K562 (cell line): ENCODE data around the gene PLPP7. TPM values are rescaled to one million over a fixed set of nuclear protein-coding genes. Genes with fewer than 3 reads are reported as not detected.
"Not testable (repeated sequence)": the region's sequence is repeated elsewhere in the genome, so short reads cannot be mapped to it uniquely, and the experiment has no call there.

Experiments used
- ATAC-seq: fragments of 200-7000 bp; cut with Tn5 transposase; 3 replicates; pipeline ENCODE4 v1.9.1; 2020; ENCODE audit warnings: moderate library complexity
- BruUV-seq: library from RNA; stranded (reverse); fragments of 400-500 nt; replicated peaks from 2 replicates; lab custom pipeline; 2021; lab: Mats Ljungman, UMichigan
- CTCF ChIA-PET: fragments of 300-600 bp; formaldehyde crosslinking; extraction: SDS; loops from one replicate; lab custom pipeline; 2021; ENCODE audit warnings: low intra/inter-chr PET ratio; lab: Yijun Ruan, JAX
- POLR2A ChIA-PET: fragments of 300-600, 350-650 bp; sonication (Branson Sonifier 250); formaldehyde crosslinking; extraction: SDS; loops from one replicate; lab custom pipeline; 2021; ENCODE audit warnings: antibody characterized with exemption, inconsistent platforms; lab: Yijun Ruan, JAX
- DNase-seq, 4 experiments: peaks; one replicate each; pipeline versions ENCODE4 v3.0.0 to v3.0.0-alpha.2; 2011 to 2018; ENCODE audit warnings: low spot score in 3 of 4, mixed read lengths in 3 of 4; ENCODE audit errors: extremely low read depth in 1 of 4
- FAIRE-seq: peaks from 2 replicates; lab custom pipeline; 2011; peaks lifted over from hg19 to GRCh38; lab: Jason Lieb, UNC
- H2AFZ ChIP-seq: 2 replicates; pipeline ENCODE4 v1.6.0; 2011; ENCODE audit warnings: low read depth, low read length, control low read depth, inconsistent platforms
- H3K27ac ChIP-seq: fragments of 200-600 bp; 3 replicates; pipeline ENCODE4 v1.8.0; 2011; ENCODE audit warnings: low read depth, mild to moderate bottlenecking, control low read depth, inconsistent platforms, low read length, moderate library complexity, mixed read lengths; ENCODE audit errors: extremely low read depth
- H3K27me3 ChIP-seq, 2 experiments: fragments of 300-600 bp in 1 of 2; 2 replicates in 1 of 2; 3 replicates in 1 of 2; pipeline versions ENCODE4 v1.6.0 to v1.8.0; 2011; ENCODE audit warnings: inconsistent platforms in 2 of 2, low read length in 2 of 2, mild to moderate bottlenecking in 1 of 2, mixed read lengths in 1 of 2, moderate library complexity in 1 of 2; ENCODE audit not compliant: control insufficient read depth in 2 of 2, insufficient read depth in 2 of 2
- H3K36me3 ChIP-seq: fragments of 300-600 bp; 3 replicates; pipeline ENCODE4 v1.8.0; 2011; ENCODE audit warnings: mild to moderate bottlenecking, low read length, inconsistent platforms; ENCODE audit not compliant: control insufficient read depth, insufficient read depth
- H3K4me1 ChIP-seq, 2 experiments: fragments of 200-600 bp in 1 of 2; replicated peaks in 1 of 2; 2 replicates in 1 of 2; 3 replicates in 1 of 2; pipeline versions ENCODE4 v1.5.1 to v1.8.0; 2011; ENCODE audit warnings: inconsistent platforms in 2 of 2, low read length in 2 of 2, mild to moderate bottlenecking in 1 of 2, mixed read lengths in 1 of 2, moderate library complexity in 1 of 2; ENCODE audit not compliant: control insufficient read depth in 2 of 2, insufficient read depth in 2 of 2
- H3K4me2 ChIP-seq: 2 replicates; pipeline ENCODE4 v1.6.1; 2011; ENCODE audit warnings: low read length, control low read depth, inconsistent platforms, mixed read lengths; ENCODE audit not compliant: insufficient read depth
- H3K4me3 ChIP-seq: fragments of 200-600 bp; sonication (generic), shearing (Covaris generic); 2 replicates; pipeline ENCODE4 v1.5.1; 2016; ENCODE audit warnings: control low read depth, inconsistent platforms
- H3K79me2 ChIP-seq: fragments of 200-600 bp; 3 replicates; pipeline ENCODE4 v1.8.0; 2011; ENCODE audit warnings: low read length, inconsistent platforms; ENCODE audit not compliant: control insufficient read depth, insufficient read depth
- H3K9ac ChIP-seq, 2 experiments: 2 replicates each; pipeline versions ENCODE4 v1.6.0 to v1.6.1; 2011; ENCODE audit warnings: low read depth in 2 of 2, low read length in 2 of 2, control low read depth in 1 of 2, inconsistent platforms in 1 of 2, mild to moderate bottlenecking in 1 of 2, mixed read lengths in 1 of 2; ENCODE audit not compliant: insufficient read depth in 1 of 2
- H3K9me1 ChIP-seq: one replicate; pipeline ENCODE4 v1.6.0; 2011; ENCODE audit warnings: inconsistent platforms, mild to moderate bottlenecking, low read length, moderate library complexity; ENCODE audit not compliant: control insufficient read depth, insufficient read depth
- H3K9me3 ChIP-seq: replicated peaks from 2 replicates; pipeline ENCODE4 v1.5.1; 2011; ENCODE audit warnings: low read depth, low read length, inconsistent platforms; ENCODE audit not compliant: control insufficient read depth, insufficient read depth
- H4K20me1 ChIP-seq: replicated peaks from 2 replicates; pipeline ENCODE4 v1.6.1; 2011; ENCODE audit warnings: low read length, inconsistent platforms, mixed read lengths; ENCODE audit not compliant: control insufficient read depth, insufficient read depth
- BRD4 ChIP-seq: fragments of 200-600 bp; sonication (generic); IDR thresholded peaks from 2 replicates; pipeline ENCODE4 v1.6.1; 2017; ENCODE audit warnings: inconsistent platforms
- HDGF ChIP-seq: fragments of 450-650 bp; IDR thresholded peaks from 2 replicates; pipeline ENCODE4 v1.6.1; 2016
- POLR2A ChIP-seq: fragments of 450-650 bp; conservative IDR thresholded peaks from 2 replicates; pipeline ENCODE4 v1.6.1; 2016
- TCF3 ChIP-seq: sonication (generic); formaldehyde crosslinking; IDR thresholded peaks from 2 replicates; pipeline ENCODE4 v1.4.0; 2020; ENCODE audit warnings: mild to moderate bottlenecking, missing genetic modification reagents
- ZNF175 ChIP-seq: fragments of 200-800 bp; sonication (Bioruptor generic); IDR thresholded peaks from 2 replicates; pipeline ENCODE4 v1.6.1; 2016; ENCODE audit warnings: low read depth, mild to moderate bottlenecking, missing genetic modification characterization, missing compliant biosample characterization
- WGBS: fragments of 100-300 bp; shearing (Covaris generic); methylation state at CpG from one replicate; pipeline ENCODE4 v1.1.6; 2016; ENCODE audit warnings: low coverage, mixed read lengths; ENCODE audit not compliant: insufficient coverage; ENCODE audit errors: missing lambda C conversion rate; 5-methylcytosine and 5-hydroxymethylcytosine counted together
- in situ Hi-C: fragments of 300-500 bp; cut with MboI; formaldehyde crosslinking; loops from 4 replicates; pipeline ENCODE4 v1.15.0; 2018; ENCODE audit warnings: inconsistent platforms, mixed read lengths
- intact Hi-C: fragments of 100-400 bp; cut with micrococcal nuclease; formaldehyde crosslinking; loops from 2 replicates; pipeline ENCODE4 v1.14.2; 2022
- polyA plus RNA-seq, 8 experiments: library from polyadenylated mRNA; depleted of rRNA in 4 of 8; stranded (reverse) in 5 of 8; unstranded in 3 of 8; fragments of >200 nt; fragmentation: Nextera tagmentation in 2 of 8; fragmentation: Illumina TruSeq in 1 of 8; extraction: Ambion mirVana in 2 of 8; extraction: Trizol in 1 of 8; gene quantifications; 2 replicates each; pipeline versions ENCODE4 v1.2.1 to v1.2.3, GENCODE V29; 2011 to 2014; ENCODE audit warnings: inconsistent platforms in 1 of 8, missing spikeins in 1 of 8
- total RNA-seq, 7 experiments: library from RNA; depleted of rRNA in 6 of 7; stranded (reverse); fragments of >200 nt in 6 of 7; fragmentation: Illumina TruSeq in 2 of 7; extraction: Trizol in 2 of 7; gene quantifications; 2 replicates each; pipeline versions ENCODE4 v1.2.1 to v1.2.3, GENCODE V29; 2011 to 2021; ENCODE audit warnings: low replicate concordance in 1 of 7
- TF ChIP-seq, protein P1 (sequence below), 3 experiments: IDR thresholded peaks in 2 of 3; conservative IDR thresholded peaks in 1 of 3; 2 replicates each; pipeline ENCODE4 v1.5.1; 2011 to 2012; ENCODE audit warnings: low read length in 3 of 3, mild to moderate bottlenecking in 3 of 3, control low read depth in 2 of 3, improper control_type of control experiment in 1 of 3, inconsistent platforms in 1 of 3, low read depth in 1 of 3, mixed read lengths in 1 of 3, moderate library complexity in 1 of 3; ENCODE audit not compliant: insufficient read depth in 2 of 3
- TF ChIP-seq, protein P2 (sequence below), 2 experiments: fragments of 450-650 bp in 1 of 2; sonication (generic) in 1 of 2; formaldehyde crosslinking; conservative IDR thresholded peaks; 2 replicates each; pipeline versions ENCODE4 v1.4.0 to v1.8.1; 2020 to 2022; ENCODE audit warnings: mild to moderate bottlenecking in 1 of 2, missing genetic modification reagents in 1 of 2

PLPP7 gene
- total and polyA plus RNA-seq, 9 of the 15 experiments (the other 6 are each of a cell fraction or from before 2014, with no cell fraction given): 0.09 to 0.93 (median 0.18) TPM; not detected in 4

DNA sequence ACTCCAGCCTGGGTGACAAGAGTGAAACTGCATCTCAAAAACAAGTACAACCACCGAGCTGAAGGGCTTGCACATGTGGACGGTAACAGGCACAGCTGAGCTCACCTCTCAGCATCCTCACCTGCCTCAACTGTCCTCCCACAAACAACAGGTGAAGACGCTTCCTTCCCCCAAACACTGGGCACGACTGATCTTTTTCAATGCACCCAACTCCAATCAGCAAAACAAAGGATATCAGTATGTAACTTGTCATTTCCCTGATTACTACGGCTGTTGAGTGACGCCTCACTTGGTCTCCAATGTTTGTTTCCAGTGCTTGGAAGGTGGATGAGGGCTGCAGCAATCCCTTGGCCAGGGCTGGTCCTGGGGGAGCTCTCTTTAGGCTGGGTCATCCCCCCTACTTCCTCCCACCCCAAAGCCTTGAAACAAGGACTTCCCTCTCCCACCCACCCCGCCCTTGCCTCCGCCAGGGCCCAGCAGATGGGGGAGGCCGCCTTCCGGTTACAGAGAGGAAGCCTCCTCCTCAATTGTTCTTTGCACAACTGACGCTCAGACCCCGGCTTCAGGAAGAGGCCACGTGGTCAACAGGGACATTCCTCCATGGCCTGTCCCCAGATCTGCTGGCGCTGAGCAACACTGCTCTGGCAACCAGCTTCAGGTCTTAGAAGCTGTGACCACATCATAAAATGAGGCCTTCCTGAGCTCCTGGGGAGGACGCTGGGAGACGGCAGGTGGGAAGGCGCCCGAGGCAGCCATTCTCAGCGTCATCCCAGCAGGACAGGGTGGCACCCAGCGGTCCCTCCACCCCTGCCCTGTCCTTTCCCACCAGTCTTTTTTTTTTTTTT, 19.1 kb upstream of the PLPP7 start (continued):
- TF ChIP-seq BRD4 (no peak), HDGF (no peak), ZNF175 (CRISPR knock-in tag) (no peak), POLR2A (no peak), TCF3 (CRISPR knock-in tag) (no peak)
- TF ChIP-seq, protein P1, sequence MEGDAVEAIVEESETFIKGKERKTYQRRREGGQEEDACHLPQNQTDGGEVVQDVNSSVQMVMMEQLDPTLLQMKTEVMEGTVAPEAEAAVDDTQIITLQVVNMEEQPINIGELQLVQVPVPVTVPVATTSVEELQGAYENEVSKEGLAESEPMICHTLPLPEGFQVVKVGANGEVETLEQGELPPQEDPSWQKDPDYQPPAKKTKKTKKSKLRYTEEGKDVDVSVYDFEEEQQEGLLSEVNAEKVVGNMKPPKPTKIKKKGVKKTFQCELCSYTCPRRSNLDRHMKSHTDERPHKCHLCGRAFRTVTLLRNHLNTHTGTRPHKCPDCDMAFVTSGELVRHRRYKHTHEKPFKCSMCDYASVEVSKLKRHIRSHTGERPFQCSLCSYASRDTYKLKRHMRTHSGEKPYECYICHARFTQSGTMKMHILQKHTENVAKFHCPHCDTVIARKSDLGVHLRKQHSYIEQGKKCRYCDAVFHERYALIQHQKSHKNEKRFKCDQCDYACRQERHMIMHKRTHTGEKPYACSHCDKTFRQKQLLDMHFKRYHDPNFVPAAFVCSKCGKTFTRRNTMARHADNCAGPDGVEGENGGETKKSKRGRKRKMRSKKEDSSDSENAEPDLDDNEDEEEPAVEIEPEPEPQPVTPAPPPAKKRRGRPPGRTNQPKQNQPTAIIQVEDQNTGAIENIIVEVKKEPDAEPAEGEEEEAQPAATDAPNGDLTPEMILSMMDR (IDR thresholded peaks at IDR 0.05 in 2 of 3, conservative IDR thresholded peaks at IDR 0.05 in 1 of 3; ENCODE audit: insufficient read depth in 2 of 3, low read depth in 1 of 3, low read length in 3 of 3): no peak
- TF ChIP-seq, all 486 proteins: peak for 2

DNA sequence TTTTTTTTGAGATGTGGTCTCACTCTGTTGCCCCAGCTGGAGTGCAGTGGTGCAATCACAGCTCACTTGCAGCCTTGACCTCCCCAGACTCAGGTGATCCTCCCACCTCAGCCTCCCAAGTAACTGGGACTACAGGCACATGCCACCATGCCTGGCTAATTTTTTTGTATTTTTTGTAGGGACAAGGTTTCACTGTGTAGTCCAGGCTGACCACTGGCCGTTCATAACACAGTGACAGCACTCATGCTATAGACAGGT, 18.6 kb upstream of the PLPP7 start:
- H4K20me1 ChIP-seq: peaks cover 17% of the 10 kb centered on the region
- intact Hi-C loops, DNase-seq, H3K9me3 ChIP-seq, CTCF ChIA-PET, FAIRE-seq, BruUV-seq, H3K4me3 ChIP-seq, ATAC-seq, in situ Hi-C loops, H3K27me3 ChIP-seq: not testable (repeated sequence)
- H3K27ac ChIP-seq: peak overlapping the region; percentile 75
- TF ChIP-seq, protein P2, sequence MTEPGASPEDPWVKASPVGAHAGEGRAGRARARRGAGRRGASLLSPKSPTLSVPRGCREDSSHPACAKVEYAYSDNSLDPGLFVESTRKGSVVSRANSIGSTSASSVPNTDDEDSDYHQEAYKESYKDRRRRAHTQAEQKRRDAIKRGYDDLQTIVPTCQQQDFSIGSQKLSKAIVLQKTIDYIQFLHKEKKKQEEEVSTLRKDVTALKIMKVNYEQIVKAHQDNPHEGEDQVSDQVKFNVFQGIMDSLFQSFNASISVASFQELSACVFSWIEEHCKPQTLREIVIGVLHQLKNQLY (CRISPR knock-in tag; conservative IDR thresholded peaks at IDR 0.05): peak in 1 of 2 experiments; percentile 15; a peak in 1 of 4 replicates
- H3K4me1 ChIP-seq: peaks cover 47 to 91% of the 10 kb centered on the region in 2 experiments
- WGBS: 72% methylated on average over 1 of the region's 1 CpG
- H3K36me3 ChIP-seq: peaks cover 56% of the 10 kb centered on the region
- POLR2A ChIA-PET: interaction anchor here (0.5 to 14.6 kb wide), 7 partner anchors 8 to 260 kb away, joined by 3 to 338 read pairs (median 4); no protein-coding TSS in a partner anchor
- H3K79me2 ChIP-seq: peaks cover 96% of the 10 kb centered on the region
- peak overlapping the region; percentile 79; the same call in 1 of the 2 replicates for H2AFZ ChIP-seq
- H3K9ac ChIP-seq: peak overlapping the region; percentile 52 to 80; a peak in 3 of 4 replicates
- peak overlapping the region; percentile 73 for H3K4me2 ChIP-seq
- H3K9me1 ChIP-seq: peaks cover 10% of the 10 kb centered on the region
